HG03439 (cell line): ENCODE measurements around the gene CLDN8.

Experiments used
- ATAC-seq: cut with Tn5 transposase; IDR thresholded peaks from one replicate; pipeline ENCODE4 v1.9.1; 2021; ENCODE audit warnings: mild to moderate bottlenecking, moderate library complexity; ENCODE audit not compliant: unreplicated experiment

CLDN8 gene

DNA sequence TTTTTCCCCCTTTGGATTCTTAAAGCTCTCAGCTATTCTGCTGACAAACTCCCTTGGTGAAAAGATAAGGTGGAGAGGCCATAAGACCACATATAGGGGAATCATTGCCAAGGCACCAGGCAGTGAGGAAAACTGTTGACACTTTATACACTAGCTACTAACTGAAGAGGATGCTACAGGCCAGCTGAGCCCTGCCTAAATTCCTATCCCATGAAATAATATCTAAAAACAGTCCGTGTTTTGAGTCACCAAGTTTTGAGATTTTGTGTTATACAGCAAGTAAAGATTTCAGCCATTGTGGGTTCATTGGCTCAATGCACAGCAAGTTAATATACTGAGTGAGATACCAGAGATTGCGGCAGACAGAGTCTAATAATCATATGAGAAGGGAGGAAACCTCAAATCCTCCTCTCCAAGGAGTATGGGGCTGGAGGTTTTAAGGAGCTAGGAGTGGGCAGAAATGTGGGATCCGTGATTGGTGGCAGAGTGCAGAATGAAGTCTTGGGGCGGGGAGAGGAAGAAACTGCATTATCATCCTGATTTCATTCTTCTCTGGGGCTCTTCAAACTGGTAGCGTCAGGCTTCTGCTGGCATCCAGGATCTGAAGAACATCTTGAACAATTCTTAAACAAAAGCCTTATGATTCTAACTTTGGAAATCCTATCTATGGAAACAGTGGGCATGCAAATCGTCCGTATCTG, 9.2 kb downstream of the CLDN8 start:
- ATAC-seq: no peak

DNA sequence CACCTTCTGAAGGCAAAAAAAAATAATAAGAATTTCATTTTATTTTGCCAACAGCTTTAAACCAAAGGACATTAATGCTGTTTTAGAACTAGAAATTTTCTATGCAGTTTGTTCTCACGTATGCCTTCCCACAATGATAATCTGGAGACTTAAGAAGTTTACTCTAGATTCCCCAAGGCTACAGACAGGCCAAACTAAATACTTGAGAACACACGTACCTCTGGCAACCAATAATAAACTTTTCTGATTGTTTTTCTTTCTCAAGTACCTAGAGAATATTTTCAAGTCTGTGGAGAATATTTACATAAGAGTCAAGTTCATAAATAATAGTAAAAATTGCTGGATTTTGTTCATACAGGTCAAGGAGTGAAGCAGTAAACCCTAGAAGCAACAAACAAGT, 15.9 kb downstream of the CLDN8 start:
- no peak for ATAC-seq

DNA sequence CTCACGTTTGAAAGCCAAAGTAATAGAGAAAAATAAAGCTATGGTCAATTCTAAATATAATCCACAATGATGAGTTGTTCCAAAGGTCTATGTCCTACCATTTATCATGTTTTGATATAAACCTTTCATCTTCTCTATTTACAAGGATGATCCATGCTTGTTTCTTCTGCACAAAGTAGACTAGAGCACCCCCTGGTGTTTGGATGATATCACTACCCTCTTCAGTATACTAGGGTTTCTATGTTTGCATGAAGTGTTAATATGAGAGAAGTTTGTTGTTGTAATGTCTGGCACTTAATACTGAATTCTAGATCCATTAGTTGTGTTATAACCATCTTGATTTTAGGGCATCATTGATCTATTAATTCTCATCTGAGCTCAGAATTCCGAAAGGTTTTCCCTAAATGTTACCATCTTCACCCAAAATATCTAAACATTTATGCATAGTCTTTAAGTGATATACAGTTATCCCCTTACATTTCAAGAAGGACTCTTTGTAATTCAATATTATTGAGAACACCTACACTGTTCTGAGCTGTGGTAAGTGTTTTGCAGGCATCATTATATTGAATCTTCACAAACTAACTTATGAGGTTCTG, 21.1 kb downstream of the CLDN8 start:
- ATAC-seq: peak; percentile 78

DNA sequence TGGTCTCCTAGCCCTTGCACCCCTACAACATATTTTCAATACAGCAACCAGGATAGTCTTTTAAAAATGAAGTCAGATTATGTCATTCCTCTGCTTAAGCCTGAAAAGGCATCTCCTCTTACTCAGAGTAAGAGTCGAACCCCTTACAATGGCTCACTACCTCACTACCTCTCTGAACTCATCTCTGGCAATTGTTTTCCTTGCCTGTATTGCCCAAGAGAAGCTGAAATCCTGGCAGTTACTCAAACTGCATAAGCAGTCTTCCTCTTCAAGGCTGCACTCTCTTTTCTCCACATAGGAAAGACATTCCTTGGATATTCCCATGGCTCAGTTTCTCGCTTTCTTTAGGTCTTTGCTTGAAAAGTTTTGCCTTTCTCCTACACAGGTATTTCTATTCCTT, 22.7 kb downstream of the CLDN8 start:
- no peak for ATAC-seq

DNA sequence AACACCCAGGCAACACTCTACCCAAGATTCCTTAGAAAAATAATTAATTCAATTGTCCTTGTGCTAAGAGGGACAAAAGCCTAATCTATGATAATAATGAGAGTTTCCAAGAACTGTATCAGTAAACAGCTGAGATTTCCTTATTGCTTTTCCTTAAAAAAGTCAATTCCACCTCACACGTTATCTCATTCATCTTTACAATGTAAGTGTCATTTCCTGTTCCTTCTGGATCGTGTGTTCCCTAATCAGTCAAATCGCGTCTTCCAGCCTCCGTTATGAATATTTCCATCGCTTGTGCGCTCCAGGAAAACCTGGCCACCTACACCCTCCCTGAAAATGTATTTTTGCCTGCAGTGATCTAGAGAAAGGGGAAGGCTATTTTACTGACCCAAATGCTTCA, 25.3 kb downstream of the CLDN8 start:
- ATAC-seq: no peak

DNA sequence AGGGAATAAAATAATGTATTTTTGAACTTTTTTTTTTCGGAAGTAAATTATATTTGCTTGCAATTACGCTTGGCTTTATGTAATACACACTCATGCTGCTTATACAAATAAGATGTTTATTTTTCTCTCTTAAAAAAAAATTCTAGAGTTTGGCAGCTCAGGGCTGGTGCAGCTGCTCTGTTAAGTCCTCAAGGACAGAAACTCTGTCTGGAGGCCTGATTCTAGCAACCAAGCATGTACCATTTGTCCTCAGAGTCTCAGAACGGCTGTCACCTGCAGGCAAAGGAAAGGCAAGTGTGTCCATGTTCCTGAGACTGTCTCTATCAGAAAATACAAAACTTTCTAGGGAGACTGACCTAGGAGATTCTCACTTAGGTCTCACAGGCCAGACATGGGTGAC, 26.1 kb downstream of the CLDN8 start:
- no peak for ATAC-seq

DNA sequence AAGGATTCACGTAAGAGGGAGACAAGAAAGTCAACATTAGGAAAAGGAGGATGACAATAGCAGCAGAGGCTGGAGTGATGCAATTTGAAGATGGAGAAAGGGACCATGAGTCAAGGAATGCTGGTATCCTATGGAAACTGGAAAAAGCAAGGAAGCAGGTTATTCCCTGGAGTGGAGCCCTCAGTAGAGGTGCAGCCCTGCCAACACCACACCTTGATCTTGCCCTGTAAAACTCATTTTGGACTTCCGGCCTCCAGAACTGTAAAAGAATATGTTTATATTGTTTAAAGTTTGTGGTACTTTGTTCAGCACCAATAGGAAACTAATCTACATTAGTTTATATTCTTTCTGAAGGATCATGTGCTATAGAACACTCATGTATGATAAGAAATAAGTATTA, 29.7 kb downstream of the CLDN8 start:
- no peak for ATAC-seq

DNA sequence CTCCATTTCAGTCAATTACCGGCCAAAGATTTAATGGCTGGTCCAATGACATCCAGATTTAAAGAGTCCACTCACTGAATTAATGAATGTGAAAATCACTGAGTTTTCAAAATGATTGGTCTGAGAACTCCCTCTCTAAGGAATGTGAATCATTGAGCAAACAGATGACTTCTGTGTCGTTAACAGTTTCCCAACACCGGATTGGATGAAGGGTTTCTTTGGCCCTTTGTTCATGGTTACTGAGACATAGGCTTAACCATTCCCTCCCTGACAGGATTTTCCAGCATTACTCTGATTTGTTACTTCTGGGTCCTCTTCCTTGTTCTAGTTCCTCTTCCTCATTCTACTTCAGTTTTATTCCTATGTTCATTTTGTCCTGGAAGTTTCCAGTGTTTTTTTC, 47.8 kb downstream of the CLDN8 start:
- ATAC-seq: no peak

DNA sequence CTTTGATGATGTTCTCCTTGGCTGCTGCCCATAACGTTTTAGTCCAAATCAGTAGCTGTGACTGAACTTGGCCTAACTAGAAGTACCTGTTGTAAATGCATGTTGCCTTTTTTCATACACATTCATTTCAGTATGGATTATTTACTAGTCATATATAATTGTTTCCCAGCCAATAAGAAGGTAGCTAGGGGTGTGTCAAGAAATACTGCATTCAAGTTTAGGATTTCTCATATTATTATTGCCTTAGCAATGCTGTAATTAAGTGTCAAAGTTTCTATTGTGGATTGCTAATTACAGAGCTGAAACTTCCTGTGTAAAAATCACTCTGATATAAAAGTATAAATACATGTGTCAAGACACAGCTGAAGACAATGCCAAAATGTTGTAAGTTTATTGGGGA, 49.2 kb downstream of the CLDN8 start, which contains the start of gene CLDN17:
Gene CLDN17 (minus strand): TSS at position 101 of the 400 bp plus-strand sequence. CDS start 188 bp downstream, outside the sequence.
- no peak for ATAC-seq

DNA sequence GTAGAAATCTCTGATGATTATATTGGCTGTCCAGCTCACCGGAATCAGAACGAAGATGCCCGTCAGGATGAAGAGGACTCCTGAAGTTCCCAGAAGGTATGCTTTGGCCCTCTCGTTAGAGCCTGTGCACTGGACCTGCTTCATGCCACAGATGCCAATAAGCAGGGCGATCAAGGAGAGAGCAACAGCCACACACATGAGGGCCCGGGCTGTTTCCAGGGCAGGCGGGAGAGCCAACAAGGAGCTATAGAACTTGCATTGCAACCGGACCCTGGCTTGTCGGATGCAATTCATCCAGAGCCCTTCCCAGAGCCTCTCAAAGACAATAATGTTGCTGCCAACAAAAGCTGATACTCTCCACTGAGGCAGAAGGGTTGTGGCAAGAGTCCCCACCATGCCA, 49.7 kb downstream of the CLDN8 start:
- no peak for ATAC-seq

DNA sequence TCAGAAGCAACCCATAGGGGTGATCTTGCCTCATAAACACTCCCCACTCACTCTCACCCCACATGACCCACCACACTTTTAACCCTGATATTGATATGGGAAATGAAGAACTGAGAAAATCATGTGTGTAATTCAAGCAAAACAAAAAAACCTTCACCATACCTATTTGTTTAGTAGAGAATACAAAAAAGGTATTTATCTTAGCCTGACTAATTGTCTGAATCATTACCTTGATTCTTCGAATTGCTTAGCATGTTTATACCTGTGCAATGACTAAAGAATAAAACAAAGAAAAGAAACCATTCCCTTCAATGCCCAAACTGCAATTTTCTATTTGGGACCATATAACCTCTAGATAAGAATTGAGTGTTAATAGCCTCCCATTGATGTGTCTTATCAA, 51.1 kb downstream of the CLDN8 start:
- ATAC-seq: no peak
